HepG2 (cell line): Measurements from ENCODE around the gene RBM12. TPM values are rescaled to one million over a fixed set of nuclear protein-coding genes. Genes with fewer than 3 reads are reported as not detected.
A peak's percentile ranks its signal among the peaks of the same experiment; 100 is the strongest.

Source experiments
- BHLHE40 ChIP-seq: IDR thresholded peaks from 2 replicates; pipeline ENCODE4 v1.6.1; 2011; ENCODE audit warnings: low read length, improper control_type of control experiment
- DMAP1 ChIP-seq: IDR thresholded peaks from 2 replicates; pipeline ENCODE4 v1.6.1; 2016
- ELF4 ChIP-seq: sonication (generic); formaldehyde crosslinking; IDR thresholded peaks from 2 replicates; pipeline ENCODE4 v1.5.0; 2020; ENCODE audit warnings: missing genetic modification reagents, mild to moderate bottlenecking, moderate library complexity, borderline replicate concordance
- EZH2 ChIP-seq: conservative IDR thresholded peaks from 2 replicates; pipeline ENCODE4 v1.6.1; 2012; ENCODE audit warnings: mild to moderate bottlenecking, low read depth, low read length, moderate library complexity
- JDP2 ChIP-seq: sonication (generic); formaldehyde crosslinking; IDR thresholded peaks from 2 replicates; pipeline ENCODE4 v1.8.1; 2022; ENCODE audit warnings: missing genetic modification reagents, borderline replicate concordance
- MED1 ChIP-seq: sonication (generic); formaldehyde crosslinking; IDR thresholded peaks from 2 replicates; pipeline ENCODE4 v1.4.0; 2020; ENCODE audit warnings: missing genetic modification reagents
- MXD4 ChIP-seq: IDR thresholded peaks from 2 replicates; pipeline ENCODE4 v1.6.1; 2016; ENCODE audit warnings: mild to moderate bottlenecking, missing biosample characterization, missing genetic modification reagents
- NCOR1 ChIP-seq: fragments of 200-600 bp; sonication (generic); IDR thresholded peaks from 2 replicates; pipeline ENCODE4 v1.7.0; 2017; ENCODE audit warnings: antibody characterized with exemption, low read length, borderline replicate concordance
- ONECUT2 ChIP-seq: sonication (generic); formaldehyde crosslinking; IDR thresholded peaks from 2 replicates; pipeline ENCODE4 v1.4.0; 2020; ENCODE audit warnings: missing genetic modification reagents
- PRMT3 ChIP-seq: sonication (generic); formaldehyde crosslinking; IDR thresholded peaks from 2 replicates; pipeline ENCODE4 v1.8.1; 2022; ENCODE audit warnings: low read depth, mild to moderate bottlenecking, moderate library complexity, missing genetic modification reagents, borderline replicate concordance
- RFX3 ChIP-seq: IDR thresholded peaks from 2 replicates; pipeline ENCODE4 v1.6.1; 2016; ENCODE audit warnings: missing biosample characterization, missing genetic modification reagents
- RXRA ChIP-seq: sonication (generic); formaldehyde crosslinking; IDR thresholded peaks from 2 replicates; pipeline ENCODE4 v1.5.1; 2020; ENCODE audit warnings: missing genetic modification reagents
- RXRB ChIP-seq: IDR thresholded peaks from 2 replicates; pipeline ENCODE4 v1.6.1; 2016; ENCODE audit warnings: borderline replicate concordance, missing genetic modification reagents, missing compliant biosample characterization
- SIX4 ChIP-seq: sonication (generic); formaldehyde crosslinking; IDR thresholded peaks from 2 replicates; pipeline ENCODE4 v1.4.0; 2020; ENCODE audit warnings: missing genetic modification reagents
- TAF1 ChIP-seq: sonication (generic); formaldehyde crosslinking; IDR thresholded peaks from 2 replicates; pipeline ENCODE4 v1.4.0; 2020; ENCODE audit warnings: missing genetic modification reagents
- THYN1 ChIP-seq: sonication (generic); formaldehyde crosslinking; IDR thresholded peaks from 2 replicates; pipeline ENCODE4 v1.8.1; 2023; ENCODE audit warnings: low read depth, mild to moderate bottlenecking, moderate library complexity, missing genetic modification reagents, borderline replicate concordance
- ZNF230 ChIP-seq: sonication (generic); formaldehyde crosslinking; IDR thresholded peaks from 2 replicates; pipeline ENCODE4 v1.4.0; 2020; ENCODE audit warnings: mild to moderate bottlenecking, missing genetic modification reagents
- ZNF260 ChIP-seq: sonication (generic); formaldehyde crosslinking; IDR thresholded peaks from 2 replicates; pipeline ENCODE4 v1.4.0; 2020; ENCODE audit warnings: missing genetic modification reagents, low read depth, mild to moderate bottlenecking, borderline replicate concordance
- ZNF3 ChIP-seq: IDR thresholded peaks from 2 replicates; pipeline ENCODE4 v1.7.0; 2017; ENCODE audit warnings: inconsistent platforms
- ZNF33A ChIP-seq: sonication (generic); formaldehyde crosslinking; IDR thresholded peaks from 2 replicates; pipeline ENCODE4 v1.5.1; 2020; ENCODE audit warnings: missing genetic modification reagents, mild to moderate bottlenecking, moderate library complexity, borderline replicate concordance
- ZNF432 ChIP-seq: sonication (generic); formaldehyde crosslinking; IDR thresholded peaks from 2 replicates; pipeline ENCODE4 v1.5.0; 2020; ENCODE audit warnings: missing genetic modification reagents, mild to moderate bottlenecking, borderline replicate concordance
- ZNF44 ChIP-seq: sonication (generic); formaldehyde crosslinking; IDR thresholded peaks from 2 replicates; pipeline ENCODE4 v1.5.1; 2020; ENCODE audit warnings: mild to moderate bottlenecking, missing genetic modification reagents
- ZNF572 ChIP-seq: sonication (generic); formaldehyde crosslinking; IDR thresholded peaks from 2 replicates; pipeline ENCODE4 v1.5.1; 2020; ENCODE audit warnings: mild to moderate bottlenecking, missing genetic modification reagents
- ZNF768 ChIP-seq: sonication (generic); formaldehyde crosslinking; IDR thresholded peaks from 2 replicates; pipeline ENCODE4 v1.4.0; 2020; ENCODE audit warnings: missing genetic modification reagents
- ZSCAN21 ChIP-seq: sonication (generic); formaldehyde crosslinking; IDR thresholded peaks from 2 replicates; pipeline ENCODE4 v1.8.0; 2022; ENCODE audit warnings: mild to moderate bottlenecking, missing genetic modification reagents, moderate library complexity, borderline replicate concordance
- polyA plus RNA-seq, 8 experiments: library from polyadenylated mRNA; depleted of rRNA in 3 of 8; stranded (reverse) in 7 of 8; unstranded in 1 of 8; fragments of >200 nt; fragmentation: Illumina TruSeq in 4 of 8; extraction: Trizol in 4 of 8; gene quantifications; 2 replicates each; pipeline versions ENCODE4 v1.2.1 to v1.2.3, GENCODE V29; 2011 to 2016; ENCODE audit warnings: low read depth in 4 of 8, missing spikeins in 1 of 8, mixed read lengths in 1 of 8; ENCODE audit not compliant: insufficient read depth in 1 of 8
- total RNA-seq, 5 experiments: library from RNA; depleted of rRNA; stranded (reverse); fragments of >200 nt; fragmentation: Illumina TruSeq; extraction: Trizol; gene quantifications; 2 replicates each; pipeline ENCODE4 v1.2.3, GENCODE V29; 2016; ENCODE audit warnings: low read depth in 1 of 5
- TF ChIP-seq, protein P1 (sequence below): sonication (generic); formaldehyde crosslinking; IDR thresholded peaks from 2 replicates; pipeline ENCODE4 v1.5.1; 2020; ENCODE audit warnings: mild to moderate bottlenecking, missing genetic modification reagents, borderline replicate concordance
- TF ChIP-seq, protein P2 (sequence below), 2 experiments: sonication (generic) in 1 of 2; formaldehyde crosslinking in 1 of 2; IDR thresholded peaks; 2 replicates each; pipeline versions ENCODE4 v1.4.0 to v1.6.1; 2018 to 2020; ENCODE audit warnings: missing genetic modification reagents in 2 of 2, borderline replicate concordance in 1 of 2, low read depth in 1 of 2, mild to moderate bottlenecking in 1 of 2, missing biosample characterization in 1 of 2
- TF ChIP-seq, protein P3 (sequence below): sonication (generic); formaldehyde crosslinking; IDR thresholded peaks from 2 replicates; pipeline ENCODE4 v1.4.0; 2020; ENCODE audit warnings: mild to moderate bottlenecking, missing genetic modification reagents

RBM12 gene
- total and polyA plus RNA-seq, 2 of the 13 experiments (the other 11 are each of a cell fraction or from before 2014, with no cell fraction given) = 97.9 to 104 TPM

DNA sequence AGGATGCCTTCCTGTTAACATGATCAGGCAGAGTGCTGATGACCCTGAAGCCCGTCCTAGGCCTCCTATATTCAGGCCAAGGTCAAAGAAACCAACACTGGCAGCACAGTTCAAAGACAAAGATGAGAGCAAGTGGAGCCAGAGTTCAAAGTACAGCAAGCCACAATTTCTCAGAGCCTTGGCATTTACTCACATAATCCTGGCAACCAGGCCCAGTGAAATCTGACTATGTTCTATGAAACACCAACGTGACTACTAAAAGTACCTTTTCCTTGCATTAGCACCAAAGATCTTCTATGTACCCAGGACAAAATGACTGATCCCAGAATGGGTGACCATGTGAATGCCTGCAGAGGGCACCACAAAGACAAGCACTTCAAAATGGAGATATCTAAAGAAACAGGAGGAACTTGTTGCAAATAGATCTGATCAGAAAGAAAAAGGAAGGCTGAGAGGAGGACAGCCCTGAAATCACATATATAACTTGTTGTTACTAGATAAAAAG is 30.6 kb upstream of the RBM12 start (continued):
- TF ChIP-seq RFX3 (CRISPR knock-in tag) = no peak; the same call in 1 of the 2 replicates
- TF ChIP-seq MED1 (CRISPR knock-in tag) = peak; percentile 77
- TF ChIP-seq ZNF572 (CRISPR knock-in tag) = no peak
- TF ChIP-seq ONECUT2 (CRISPR knock-in tag) = no peak
- TF ChIP-seq, protein P1, sequence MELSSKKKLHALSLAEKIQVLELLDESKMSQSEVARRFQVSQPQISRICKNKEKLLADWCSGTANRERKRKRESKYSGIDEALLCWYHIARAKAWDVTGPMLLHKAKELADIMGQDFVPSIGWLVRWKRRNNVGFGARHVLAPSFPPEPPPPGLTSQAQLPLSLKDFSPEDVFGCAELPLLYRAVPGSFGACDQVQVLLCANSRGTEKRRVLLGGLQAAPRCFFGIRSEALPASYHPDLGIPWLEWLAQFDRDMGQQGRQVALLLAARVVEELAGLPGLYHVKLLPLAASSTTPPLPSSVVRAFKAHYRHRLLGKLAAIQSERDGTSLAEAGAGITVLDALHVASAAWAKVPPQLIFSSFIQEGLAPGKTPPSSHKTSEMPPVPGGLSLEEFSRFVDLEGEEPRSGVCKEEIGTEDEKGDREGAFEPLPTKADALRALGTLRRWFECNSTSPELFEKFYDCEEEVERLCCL (CRISPR knock-in tag) = no peak
- no peak for TF ChIP-seq BHLHE40
- peak; percentile 44; the same call in 1 of the 2 replicates for TF ChIP-seq NCOR1
- TF ChIP-seq MXD4 (CRISPR knock-in tag) = no peak
- TF ChIP-seq PRMT3 = no peak
- TF ChIP-seq ZNF230 = no peak
- TF ChIP-seq ZSCAN21 = no peak
- TF ChIP-seq ZNF768 (CRISPR knock-in tag) = no peak
- TF ChIP-seq, protein P2, sequence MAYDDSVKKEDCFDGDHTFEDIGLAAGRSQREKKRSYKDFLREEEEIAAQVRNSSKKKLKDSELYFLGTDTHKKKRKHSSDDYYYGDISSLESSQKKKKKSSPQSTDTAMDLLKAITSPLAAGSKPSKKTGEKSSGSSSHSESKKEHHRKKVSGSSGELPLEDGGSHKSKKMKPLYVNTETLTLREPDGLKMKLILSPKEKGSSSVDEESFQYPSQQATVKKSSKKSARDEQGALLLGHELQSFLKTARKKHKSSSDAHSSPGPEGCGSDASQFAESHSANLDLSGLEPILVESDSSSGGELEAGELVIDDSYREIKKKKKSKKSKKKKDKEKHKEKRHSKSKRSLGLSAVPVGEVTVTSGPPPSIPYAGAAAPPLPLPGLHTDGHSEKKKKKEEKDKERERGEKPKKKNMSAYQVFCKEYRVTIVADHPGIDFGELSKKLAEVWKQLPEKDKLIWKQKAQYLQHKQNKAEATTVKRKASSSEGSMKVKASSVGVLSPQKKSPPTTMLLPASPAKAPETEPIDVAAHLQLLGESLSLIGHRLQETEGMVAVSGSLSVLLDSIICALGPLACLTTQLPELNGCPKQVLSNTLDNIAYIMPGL (CRISPR knock-in tag; IDR thresholded peaks at IDR 0.05; ENCODE audit: borderline replicate concordance in 1 of 2, low read depth in 1 of 2) = no peak
- TF ChIP-seq DMAP1 = no peak
- TF ChIP-seq EZH2 = no peak
- TF ChIP-seq SIX4 (CRISPR knock-in tag) = 0 out of 2 replicates have a peak, but pooled peaks have one; percentile 54
- TF ChIP-seq ZNF3 = no peak
- TF ChIP-seq ELF4 (CRISPR knock-in tag) = no peak
- no peak for TF ChIP-seq ZNF33A (CRISPR knock-in tag)
- no peak for TF ChIP-seq ZNF260 (CRISPR knock-in tag)
- TF ChIP-seq JDP2 (CRISPR knock-in tag) = no peak
- TF ChIP-seq RXRA = peak; percentile 85; the same call in 1 of the 2 replicates
- TF ChIP-seq THYN1 (CRISPR knock-in tag) = no peak
- no peak for TF ChIP-seq TAF1 (CRISPR knock-in tag)
- TF ChIP-seq ZNF44 (CRISPR knock-in tag) = no peak
- TF ChIP-seq, protein P3, sequence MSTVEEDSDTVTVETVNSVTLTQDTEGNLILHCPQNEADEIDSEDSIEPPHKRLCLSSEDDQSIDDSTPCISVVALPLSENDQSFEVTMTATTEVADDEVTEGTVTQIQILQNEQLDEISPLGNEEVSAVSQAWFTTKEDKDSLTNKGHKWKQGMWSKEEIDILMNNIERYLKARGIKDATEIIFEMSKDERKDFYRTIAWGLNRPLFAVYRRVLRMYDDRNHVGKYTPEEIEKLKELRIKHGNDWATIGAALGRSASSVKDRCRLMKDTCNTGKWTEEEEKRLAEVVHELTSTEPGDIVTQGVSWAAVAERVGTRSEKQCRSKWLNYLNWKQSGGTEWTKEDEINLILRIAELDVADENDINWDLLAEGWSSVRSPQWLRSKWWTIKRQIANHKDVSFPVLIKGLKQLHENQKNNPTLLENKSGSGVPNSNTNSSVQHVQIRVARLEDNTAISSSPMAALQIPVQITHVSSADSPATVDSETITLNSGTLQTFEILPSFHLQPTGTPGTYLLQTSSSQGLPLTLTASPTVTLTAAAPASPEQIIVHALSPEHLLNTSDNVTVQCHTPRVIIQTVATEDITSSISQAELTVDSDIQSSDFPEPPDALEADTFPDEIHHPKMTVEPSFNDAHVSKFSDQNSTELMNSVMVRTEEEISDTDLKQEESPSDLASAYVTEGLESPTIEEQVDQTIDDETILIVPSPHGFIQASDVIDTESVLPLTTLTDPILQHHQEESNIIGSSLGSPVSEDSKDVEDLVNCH (CRISPR knock-in tag) = no peak
- TF ChIP-seq RXRB = peak; percentile 92
- TF ChIP-seq ZNF432 (CRISPR knock-in tag) = no peak
